Neural cell (in vitro differentiated cells): ENCODE results near the gene PEX11A. TPM values are rescaled to one million over a fixed set of nuclear protein-coding genes. Genes with fewer than 3 reads are reported as not detected.

Experiments
- H2AFZ ChIP-seq: fragments of 200-600, 300-800 bp; sonication (generic), shearing (Covaris generic); 2 replicates; pipeline ENCODE4 v1.6.0; 2014; ENCODE audit warnings: low read depth, mild to moderate bottlenecking, antibody characterized with exemption, low read length, moderate library complexity
- H3F3A ChIP-seq: fragments of 200-600 bp; shearing (Covaris generic); 2 replicates; pipeline ENCODE4 v1.6.1; 2016; ENCODE audit warnings: mild to moderate bottlenecking, moderate library complexity, mixed read lengths, antibody characterized with exemption, low read length; ENCODE audit not compliant: insufficient read depth, poor library complexity, severe bottlenecking
- H3K27ac ChIP-seq: fragments of 200-600, 300-800 bp; sonication (generic), shearing (Covaris generic); 2 replicates; pipeline ENCODE4 v1.5.1; 2014; ENCODE audit warnings: mild to moderate bottlenecking, low read length, moderate library complexity
- H3K27me3 ChIP-seq: fragments of 300-800, 200-600 bp; sonication (generic), shearing (Covaris generic); 2 replicates; pipeline ENCODE4 v1.6.0; 2014; ENCODE audit warnings: mild to moderate bottlenecking, low read depth, low read length, moderate library complexity; ENCODE audit not compliant: insufficient read depth
- H3K36me3 ChIP-seq: fragments of 300-800, 200-600 bp; sonication (generic), shearing (Covaris generic); 2 replicates; pipeline ENCODE4 v1.5.1; 2014; ENCODE audit warnings: mild to moderate bottlenecking, antibody characterized with exemption, low read length, moderate library complexity; ENCODE audit not compliant: insufficient read depth
- H3K4me2 ChIP-seq: fragments of 300-800, 200-600 bp; sonication (generic), shearing (Covaris generic); 2 replicates; pipeline ENCODE4 v1.6.0; 2014; ENCODE audit warnings: mild to moderate bottlenecking, low read length
- H3K4me3 ChIP-seq: fragments of 300-800, 200-600 bp; sonication (generic), shearing (Covaris generic); 2 replicates; pipeline ENCODE4 v1.5.1; 2014; ENCODE audit warnings: mild to moderate bottlenecking, low read length, moderate library complexity
- H3K79me2 ChIP-seq: fragments of 200-600 bp; shearing (Covaris generic); replicated peaks from 2 replicates; pipeline ENCODE4 v1.6.0; 2014; ENCODE audit warnings: mild to moderate bottlenecking, low read length, moderate library complexity; ENCODE audit not compliant: insufficient read depth
- H3K9ac ChIP-seq: fragments of 300-800, 200-600 bp; sonication (generic), shearing (Covaris generic); 2 replicates; pipeline ENCODE4 v1.6.1; 2016; ENCODE audit warnings: mild to moderate bottlenecking, low read length, mixed read lengths
- H3K9me2 ChIP-seq: fragments of 200-600 bp; shearing (Covaris generic); 2 replicates; pipeline ENCODE4 v1.6.1; 2016; ENCODE audit warnings: mild to moderate bottlenecking, low read length, mixed read lengths; ENCODE audit not compliant: insufficient read depth
- H3K9me3 ChIP-seq: fragments of 200-600, 300-800 bp; sonication (generic), shearing (Covaris generic); 2 replicates; pipeline ENCODE4 v1.6.1; 2016; ENCODE audit warnings: mild to moderate bottlenecking, mixed run types, low read length, moderate library complexity, mixed read lengths
- H4K20me1 ChIP-seq: fragments of 200-600 bp; shearing (Covaris generic); 2 replicates; pipeline ENCODE4 v1.6.1; 2016; ENCODE audit warnings: mild to moderate bottlenecking, mixed run types; ENCODE audit not compliant: insufficient read depth
- EZH2 ChIP-seq: fragments of 200-600, 300-800 bp; shearing (Covaris generic), sonication (generic); IDR thresholded peaks from 2 replicates; pipeline ENCODE4 v1.6.1; 2014; ENCODE audit warnings: antibody characterized with exemption, low read length, borderline replicate concordance, mild to moderate bottlenecking; ENCODE audit not compliant: insufficient read depth, poor library complexity, severe bottlenecking
- MXI1 ChIP-seq: fragments of 450-650 bp; conservative IDR thresholded peaks from 2 replicates; pipeline ENCODE4 v1.6.1; 2014; ENCODE audit warnings: antibody characterized with exemption, mild to moderate bottlenecking; ENCODE audit not compliant: poor library complexity, severe bottlenecking
- POLR2AphosphoS5 ChIP-seq: IDR thresholded peaks from 2 replicates; pipeline ENCODE4 v1.6.1; 2012
- RAD21 ChIP-seq: fragments of 450-650 bp; conservative IDR thresholded peaks from 2 replicates; pipeline ENCODE4 v1.6.1; 2014; ENCODE audit warnings: antibody characterized with exemption, mild to moderate bottlenecking, moderate library complexity
- SMC3 ChIP-seq: fragments of 450-650 bp; conservative IDR thresholded peaks from 2 replicates; pipeline ENCODE4 v1.6.1; 2014; ENCODE audit warnings: antibody characterized with exemption, mild to moderate bottlenecking, moderate library complexity; ENCODE audit not compliant: poor library complexity
- TAF1 ChIP-seq: IDR thresholded peaks from 2 replicates; pipeline ENCODE4 v1.6.1; 2012; ENCODE audit warnings: low read depth
- polyA minus RNA-seq: library from RNA; depleted of rRNA, polyadenylated mRNA; stranded (reverse); fragments of >200 nt; gene quantifications from 2 replicates; pipeline ENCODE4 v1.2.3, GENCODE V29; 2014
- polyA plus RNA-seq: library from polyadenylated mRNA; depleted of rRNA; stranded (reverse); fragments of >200 nt; gene quantifications from 2 replicates; pipeline ENCODE4 v1.2.3, GENCODE V29; 2014
- TF ChIP-seq, protein P1 (sequence below): IDR thresholded peaks from 2 replicates; pipeline ENCODE4 v1.6.1; 2012; ENCODE audit warnings: borderline replicate concordance
- TF ChIP-seq, protein P2 (sequence below): fragments of 450-650 bp; IDR thresholded peaks from 2 replicates; pipeline ENCODE4 v1.5.1; 2014; ENCODE audit warnings: antibody characterized with exemption, mild to moderate bottlenecking, moderate library complexity; ENCODE audit not compliant: poor library complexity, severe bottlenecking

The PEX11A gene, protein sequence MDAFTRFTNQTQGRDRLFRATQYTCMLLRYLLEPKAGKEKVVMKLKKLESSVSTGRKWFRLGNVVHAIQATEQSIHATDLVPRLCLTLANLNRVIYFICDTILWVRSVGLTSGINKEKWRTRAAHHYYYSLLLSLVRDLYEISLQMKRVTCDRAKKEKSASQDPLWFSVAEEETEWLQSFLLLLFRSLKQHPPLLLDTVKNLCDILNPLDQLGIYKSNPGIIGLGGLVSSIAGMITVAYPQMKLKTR
- 13.6 and 18.1 TPM in 2 replicates for polyA plus RNA-seq
- polyA minus RNA-seq, result 9.0 and 13.1 TPM in 2 replicates

DNA sequence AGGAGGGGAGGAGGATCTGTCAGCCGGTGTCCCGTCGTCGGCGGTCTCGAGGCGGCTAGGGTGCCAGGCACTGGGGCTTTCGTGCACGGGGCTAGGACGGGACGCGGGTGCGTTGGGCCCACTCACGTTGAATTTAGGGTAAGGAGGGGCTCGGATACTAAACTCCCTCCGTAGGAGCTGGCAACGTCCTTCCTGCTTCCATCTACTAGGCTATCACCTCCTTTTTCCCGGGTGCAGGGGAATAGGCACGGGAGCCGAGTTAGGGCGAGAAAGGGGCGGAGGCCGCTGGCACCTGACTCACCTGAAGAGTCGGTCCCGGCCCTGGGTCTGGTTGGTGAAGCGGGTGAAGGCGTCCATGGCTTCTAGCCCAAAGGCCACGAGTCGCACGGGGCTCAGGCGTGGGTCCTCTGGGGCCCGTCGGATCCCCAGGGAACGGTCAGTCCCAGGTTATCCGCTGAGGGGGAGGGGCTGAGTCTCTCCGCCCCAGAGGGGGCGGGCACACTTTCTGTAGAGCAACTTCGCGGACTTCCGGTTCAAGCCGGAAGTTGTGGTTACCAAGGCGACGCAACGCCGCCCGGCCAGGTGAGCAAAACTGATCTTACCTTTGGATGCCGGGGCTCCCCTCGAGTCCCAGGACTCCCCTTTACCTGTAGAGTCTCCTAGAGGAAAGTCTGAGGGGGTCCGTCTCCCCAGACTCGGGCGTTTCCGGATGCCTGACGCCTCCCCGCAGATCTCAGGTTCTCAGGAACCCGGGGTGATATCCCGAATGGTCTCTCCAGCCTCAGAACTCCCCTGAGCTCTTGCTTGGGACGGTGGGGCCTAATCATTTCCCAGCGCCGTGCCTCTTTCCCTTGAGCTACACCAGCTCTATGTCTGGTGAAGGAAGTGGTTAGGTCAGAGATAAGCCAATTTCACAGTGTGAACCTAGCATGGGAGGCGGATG, at the start of gene PEX11A, which contains the start of gene WDR93:
PEX11A (minus strand) TSS at position 479 of the 943 bp plus-strand sequence; CDS start at position 357, 122 bp downstream.
WDR93 (plus strand) TSS at position 536 of the 943 bp plus-strand sequence. CDS start 10,936 bp downstream, outside the sequence.
- H3K27ac ChIP-seq, result no peak within 1 kb of the TSS
- H2AFZ ChIP-seq, result peak within 1 kb of the TSS; percentile 94

DNA sequence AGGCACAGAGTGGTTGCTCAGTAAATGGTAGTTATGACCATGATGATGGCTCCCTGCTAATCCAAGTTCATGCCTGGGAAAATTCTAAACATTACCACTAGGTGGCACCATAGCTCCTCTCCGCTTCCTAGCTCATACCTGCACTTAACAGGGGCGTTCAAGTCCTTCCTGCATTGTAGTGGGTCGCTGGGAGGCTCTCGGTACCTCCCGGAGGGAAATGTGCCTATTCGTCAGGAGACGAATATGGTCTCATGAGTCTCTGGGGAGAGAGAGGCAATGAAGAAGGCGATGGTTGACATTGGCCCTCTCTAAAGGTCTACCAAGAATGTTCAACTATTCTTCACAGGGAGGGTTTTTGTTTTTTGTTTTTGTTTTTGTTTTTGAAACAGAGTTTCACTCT, 49.6 kb upstream of the PEX11A start:
- Histone ChIP-seq H4K20me1 (no peaks in the 10 kb centered on the region), H3K79me2 (no peaks in the 10 kb centered on the region), H2AFZ (no peak overlapping the region), H3K9me2 (no peaks in the 10 kb centered on the region), H3K27me3 (no peaks in the 10 kb centered on the region), H3K27ac (no peak overlapping the region), H3K4me3 (no peak overlapping the region), H3F3A (no peaks in the 10 kb centered on the region), H3K9ac (no peak overlapping the region), H3K9me3 (no peaks in the 10 kb centered on the region), H3K36me3 (no peaks in the 10 kb centered on the region), H3K4me2 (no peak overlapping the region)
- TF ChIP-seq RAD21 (peak; percentile 92), SMC3 (peak; percentile 83), TAF1 (no peak)
- TF ChIP-seq, protein P1, sequence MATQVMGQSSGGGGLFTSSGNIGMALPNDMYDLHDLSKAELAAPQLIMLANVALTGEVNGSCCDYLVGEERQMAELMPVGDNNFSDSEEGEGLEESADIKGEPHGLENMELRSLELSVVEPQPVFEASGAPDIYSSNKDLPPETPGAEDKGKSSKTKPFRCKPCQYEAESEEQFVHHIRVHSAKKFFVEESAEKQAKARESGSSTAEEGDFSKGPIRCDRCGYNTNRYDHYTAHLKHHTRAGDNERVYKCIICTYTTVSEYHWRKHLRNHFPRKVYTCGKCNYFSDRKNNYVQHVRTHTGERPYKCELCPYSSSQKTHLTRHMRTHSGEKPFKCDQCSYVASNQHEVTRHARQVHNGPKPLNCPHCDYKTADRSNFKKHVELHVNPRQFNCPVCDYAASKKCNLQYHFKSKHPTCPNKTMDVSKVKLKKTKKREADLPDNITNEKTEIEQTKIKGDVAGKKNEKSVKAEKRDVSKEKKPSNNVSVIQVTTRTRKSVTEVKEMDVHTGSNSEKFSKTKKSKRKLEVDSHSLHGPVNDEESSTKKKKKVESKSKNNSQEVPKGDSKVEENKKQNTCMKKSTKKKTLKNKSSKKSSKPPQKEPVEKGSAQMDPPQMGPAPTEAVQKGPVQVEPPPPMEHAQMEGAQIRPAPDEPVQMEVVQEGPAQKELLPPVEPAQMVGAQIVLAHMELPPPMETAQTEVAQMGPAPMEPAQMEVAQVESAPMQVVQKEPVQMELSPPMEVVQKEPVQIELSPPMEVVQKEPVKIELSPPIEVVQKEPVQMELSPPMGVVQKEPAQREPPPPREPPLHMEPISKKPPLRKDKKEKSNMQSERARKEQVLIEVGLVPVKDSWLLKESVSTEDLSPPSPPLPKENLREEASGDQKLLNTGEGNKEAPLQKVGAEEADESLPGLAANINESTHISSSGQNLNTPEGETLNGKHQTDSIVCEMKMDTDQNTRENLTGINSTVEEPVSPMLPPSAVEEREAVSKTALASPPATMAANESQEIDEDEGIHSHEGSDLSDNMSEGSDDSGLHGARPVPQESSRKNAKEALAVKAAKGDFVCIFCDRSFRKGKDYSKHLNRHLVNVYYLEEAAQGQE, result no peak
- TF ChIP-seq, protein P2, sequence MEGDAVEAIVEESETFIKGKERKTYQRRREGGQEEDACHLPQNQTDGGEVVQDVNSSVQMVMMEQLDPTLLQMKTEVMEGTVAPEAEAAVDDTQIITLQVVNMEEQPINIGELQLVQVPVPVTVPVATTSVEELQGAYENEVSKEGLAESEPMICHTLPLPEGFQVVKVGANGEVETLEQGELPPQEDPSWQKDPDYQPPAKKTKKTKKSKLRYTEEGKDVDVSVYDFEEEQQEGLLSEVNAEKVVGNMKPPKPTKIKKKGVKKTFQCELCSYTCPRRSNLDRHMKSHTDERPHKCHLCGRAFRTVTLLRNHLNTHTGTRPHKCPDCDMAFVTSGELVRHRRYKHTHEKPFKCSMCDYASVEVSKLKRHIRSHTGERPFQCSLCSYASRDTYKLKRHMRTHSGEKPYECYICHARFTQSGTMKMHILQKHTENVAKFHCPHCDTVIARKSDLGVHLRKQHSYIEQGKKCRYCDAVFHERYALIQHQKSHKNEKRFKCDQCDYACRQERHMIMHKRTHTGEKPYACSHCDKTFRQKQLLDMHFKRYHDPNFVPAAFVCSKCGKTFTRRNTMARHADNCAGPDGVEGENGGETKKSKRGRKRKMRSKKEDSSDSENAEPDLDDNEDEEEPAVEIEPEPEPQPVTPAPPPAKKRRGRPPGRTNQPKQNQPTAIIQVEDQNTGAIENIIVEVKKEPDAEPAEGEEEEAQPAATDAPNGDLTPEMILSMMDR, result peak; percentile 96

More for the DNA sequence above, at the start of gene PEX11A, which contains the start of gene WDR93:
- Histone ChIP-seq H3K4me2 (peak within 1 kb of the TSS; percentile 80), H3K9me3 (no peaks in the 10 kb centered on the region), H3K36me3 (no peaks in the 10 kb centered on the region), H3K79me2 (no peaks in the 10 kb centered on the region), H3F3A (no peaks in the 10 kb centered on the region), H3K9me2 (no peaks in the 10 kb centered on the region), H3K27me3 (no peaks in the 10 kb centered on the region), H3K4me3 (peak within 1 kb of the TSS; percentile 92), H4K20me1 (no peaks in the 10 kb centered on the region), H3K9ac (peak within 1 kb of the TSS; percentile 63)
- TF ChIP-seq POLR2AphosphoS5, result peak; percentile 33
- no peak for TF ChIP-seq EZH2
- TF ChIP-seq, protein P1, result peak; percentile 22
- TF ChIP-seq TAF1, result peak; percentile 54
- TF ChIP-seq MXI1, result peak; percentile 71
- TF ChIP-seq, protein P2, result no peak
